ENCODE data around the gene CD99.
A peak's percentile ranks its signal among the peaks of the same experiment; 100 is the strongest.

The CD99 gene

GRCh38 chrX:2698604-2699003 is 7.5 kb downstream of the CD99 start:
- TF ChIP-seq CTCF (IDR thresholded peaks at IDR 0.05; ENCODE audit: low read depth, low read length, missing control alignments), result no peak
- DNase-seq, result no peak
- H3K4me3 ChIP-seq (ENCODE audit: low read depth, low read length), result no peak overlapping the region
- in situ Hi-C loops (cut with HindIII; ENCODE audit: low pct_ligation_motif_present, low sequenced_read_pairs), result no loop called here
- no peak overlapping the region for H3K27ac ChIP-seq
- peaks cover 12% of the 10 kb centered on the region for H3K36me3 ChIP-seq (replicated peaks)
- no peaks in the 10 kb centered on the region for H3K27me3 ChIP-seq (replicated peaks)

- DNase-seq, result no peak
- TF ChIP-seq CTCF (IDR thresholded peaks at IDR 0.05; ENCODE audit: low read depth, low read length, missing control alignments), result no peak
- H3K27ac ChIP-seq, result no peak overlapping the region
- no peak overlapping the region for H3K4me3 ChIP-seq (ENCODE audit: low read depth, low read length)
- peaks cover 12% of the 10 kb centered on the region for H3K36me3 ChIP-seq (replicated peaks)
- no peaks in the 10 kb centered on the region for H3K27me3 ChIP-seq (replicated peaks)
- in situ Hi-C loops (cut with HindIII; ENCODE audit: low pct_ligation_motif_present, low sequenced_read_pairs), result no loop called here
Observed at GRCh38 chrX:2699959-2700358, 8.9 kb downstream of the CD99 start.

GRCh38 chrX:2700405-2701320 is 9.6 kb downstream of the CD99 start:
- H3K36me3 ChIP-seq (replicated peaks), result peaks cover 12% of the 10 kb centered on the region
- no peak for DNase-seq
- H3K27me3 ChIP-seq (replicated peaks), result no peaks in the 10 kb centered on the region
- no peak overlapping the region for H3K27ac ChIP-seq
- in situ Hi-C loops (cut with HindIII; ENCODE audit: low pct_ligation_motif_present, low sequenced_read_pairs), result no loop called here
- TF ChIP-seq CTCF (IDR thresholded peaks at IDR 0.05; ENCODE audit: low read depth, low read length, missing control alignments), result no peak
- no peak overlapping the region for H3K4me3 ChIP-seq (ENCODE audit: low read depth, low read length)

- no peak for TF ChIP-seq CTCF (IDR thresholded peaks at IDR 0.05; ENCODE audit: low read depth, low read length, missing control alignments)
- in situ Hi-C loops (cut with HindIII; ENCODE audit: low pct_ligation_motif_present, low sequenced_read_pairs), result no loop called here
- Histone ChIP-seq H3K36me3 (replicated peaks) (peaks cover 12% of the 10 kb centered on the region), H3K27ac (no peak overlapping the region), H3K27me3 (replicated peaks) (no peaks in the 10 kb centered on the region), H3K4me3 (ENCODE audit: low read depth, low read length) (no peak overlapping the region)
- DNase-seq, result no peak
Observed at GRCh38 chrX:2701600-2701999, 10.5 kb downstream of the CD99 start.

GRCh38 chrX:2703991-2704369 is 12.9 kb downstream of the CD99 start:
- Histone ChIP-seq H3K4me3 (ENCODE audit: low read depth, low read length) (no peak overlapping the region), H3K36me3 (replicated peaks) (peaks cover 4% of the 10 kb centered on the region), H3K27me3 (replicated peaks) (no peaks in the 10 kb centered on the region), H3K27ac (peak overlapping the region; percentile 2)
- DNase-seq, result no peak
- in situ Hi-C loops (cut with HindIII; ENCODE audit: low pct_ligation_motif_present, low sequenced_read_pairs), result no loop called here
- no peak for TF ChIP-seq CTCF (IDR thresholded peaks at IDR 0.05; ENCODE audit: low read depth, low read length, missing control alignments)

All from brain microvascular endothelial cell (primary cell).